Esophagus muscularis mucosa (tissue), 4 donors: ENCODE results near the gene SLC35F3. TPM values are rescaled to one million over a fixed set of nuclear protein-coding genes. Genes with fewer than 3 reads are reported as not detected.

Source experiments
- DNase-seq: peaks from one replicate; pipeline ENCODE4 v3.0.0-alpha.2; 2017; ENCODE audit errors: extremely low spot score
- H3K27ac ChIP-seq, 4 donors: fragments of 200-600 bp; sonication (generic); replicated peaks in 1 of 4; 1 replicate in 3 of 4; 2 replicates in 1 of 4; pipeline ENCODE4 v1.5.1; 2016 to 2019; ENCODE audit warnings: mild to moderate bottlenecking in 1 of 4
- H3K27me3 ChIP-seq, 4 donors: fragments of 200-600 bp; sonication (generic); one replicate each; pipeline versions ENCODE4 v1.5.1 to v1.6.0; 2016 to 2019
- H3K36me3 ChIP-seq, 4 donors: fragments of 200-600 bp; sonication (generic); one replicate each; pipeline ENCODE4 v1.5.1; 2016 to 2019
- H3K4me1 ChIP-seq, 4 donors: fragments of 200-600 bp; sonication (generic); one replicate each; pipeline ENCODE4 v1.5.1; 2016 to 2019
- H3K4me3 ChIP-seq, 4 donors: fragments of 200-600 bp; sonication (generic); 1 replicate in 2 of 4; 2 replicates in 2 of 4; pipeline ENCODE4 v1.5.1; 2016 to 2019; ENCODE audit warnings: mild to moderate bottlenecking in 4 of 4, moderate library complexity in 1 of 4
- H3K9me3 ChIP-seq, 4 donors: fragments of 200-600 bp; sonication (generic); 1 replicate in 3 of 4; 2 replicates in 1 of 4; pipeline ENCODE4 v1.5.1; 2016 to 2019
- CTCF ChIP-seq, 3 experiments: fragments of 200-600 bp in 2 of 3; fragments of 450-650 bp in 1 of 3; sonication (generic) in 2 of 3; IDR thresholded peaks; one replicate each; pipeline ENCODE4 v1.5.1; 2017 to 2019; ENCODE audit warnings: antibody characterized with exemption in 3 of 3, mild to moderate bottlenecking in 2 of 3, moderate library complexity in 1 of 3
- EP300 ChIP-seq: sonication (generic); formaldehyde crosslinking; IDR thresholded peaks from one replicate; pipeline ENCODE4 v1.6.1; 2017; ENCODE audit warnings: antibody characterized with exemption
- POLR2A ChIP-seq: fragments of 450-650 bp; IDR thresholded peaks from one replicate; pipeline ENCODE4 v1.6.1; 2017; ENCODE audit warnings: antibody characterized with exemption, moderate library complexity, mild to moderate bottlenecking, low read depth
- POLR2AphosphoS5 ChIP-seq, 2 donors: sonication (generic); formaldehyde crosslinking; IDR thresholded peaks; one replicate each; pipeline ENCODE4 v1.6.1; 2017; ENCODE audit warnings: antibody characterized with exemption in 2 of 2
- WGBS: methylation state at CpG from one replicate; pipeline ENCODE4 v1.1.5; 2018; 5-methylcytosine and 5-hydroxymethylcytosine counted together
- intact Hi-C: fragments of 100-400 bp; cut with DNase I; formaldehyde crosslinking; loops from one replicate; pipeline ENCODE4 v1.15.1; 2023
- total RNA-seq, 4 donors: library from RNA; depleted of rRNA; stranded (reverse); fragments of >200 nt; gene quantifications; one replicate each; pipeline versions ENCODE4 v1.1.0 to v1.2.1, GENCODE V29; 2016

The SLC35F3 gene
- total RNA-seq, 4 donors from 2014 or later, result 0.34 TPM; not detected in 3

DNA sequence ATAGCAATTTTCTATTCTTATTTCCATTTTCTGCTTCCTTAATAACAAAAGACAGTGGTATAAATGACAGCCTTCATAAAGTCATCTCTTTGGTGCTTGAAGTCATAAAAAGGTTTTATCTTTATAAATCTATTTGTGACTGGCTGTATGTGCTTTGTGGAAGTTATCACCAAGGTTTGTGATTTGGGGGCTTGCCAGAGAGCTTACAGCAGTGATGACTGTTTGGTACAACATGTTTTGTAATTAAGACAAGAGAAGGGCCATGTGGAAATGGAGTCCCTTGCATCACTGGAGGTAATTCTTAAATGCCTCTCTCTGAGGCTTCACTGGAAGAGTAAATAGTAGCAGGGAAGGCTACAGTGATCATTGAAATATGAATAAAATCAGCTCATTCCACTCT lies 2.7 kb downstream of the SLC35F3 start:
- Histone ChIP-seq H3K27ac (no peak overlapping the region), H3K9me3 (peaks cover 0 to 2% (median 0%) of the 10 kb centered on the region in 4 donors), H3K36me3 (no peaks in the 10 kb centered on the region), H3K4me1 (peaks cover 0 to 11% (median 5%) of the 10 kb centered on the region in 4 donors), H3K27me3 (peaks cover 0 to 51% (median 13%) of the 10 kb centered on the region in 4 donors), H3K4me3 (no peak overlapping the region)
- intact Hi-C loops, result no loop called here
- no peak for DNase-seq
- no peak for TF ChIP-seq POLR2AphosphoS5 (IDR thresholded peaks at IDR 0.05)
- TF ChIP-seq CTCF (IDR thresholded peaks at IDR 0.05), result no peak
- TF ChIP-seq EP300, result no peak
- no peak for TF ChIP-seq POLR2A

- intact Hi-C loops, result no loop called here
- TF ChIP-seq CTCF (IDR thresholded peaks at IDR 0.05), result no peak
- TF ChIP-seq POLR2A, result no peak
- TF ChIP-seq EP300, result no peak
- peaks cover 0 to 11% (median 5%) of the 10 kb centered on the region in 4 donors for H3K4me1 ChIP-seq
- H3K4me3 ChIP-seq, result no peak overlapping the region
- DNase-seq, result no peak
- H3K9me3 ChIP-seq, result peaks cover 0 to 2% (median 0%) of the 10 kb centered on the region in 4 donors
- H3K36me3 ChIP-seq, result no peaks in the 10 kb centered on the region
- no peak overlapping the region for H3K27ac ChIP-seq
- peaks cover 0 to 51% (median 13%) of the 10 kb centered on the region in 4 donors for H3K27me3 ChIP-seq
Measured at GRCh38 chr1:233908092-233908491, 3.6 kb downstream of the SLC35F3 start.

DNA sequence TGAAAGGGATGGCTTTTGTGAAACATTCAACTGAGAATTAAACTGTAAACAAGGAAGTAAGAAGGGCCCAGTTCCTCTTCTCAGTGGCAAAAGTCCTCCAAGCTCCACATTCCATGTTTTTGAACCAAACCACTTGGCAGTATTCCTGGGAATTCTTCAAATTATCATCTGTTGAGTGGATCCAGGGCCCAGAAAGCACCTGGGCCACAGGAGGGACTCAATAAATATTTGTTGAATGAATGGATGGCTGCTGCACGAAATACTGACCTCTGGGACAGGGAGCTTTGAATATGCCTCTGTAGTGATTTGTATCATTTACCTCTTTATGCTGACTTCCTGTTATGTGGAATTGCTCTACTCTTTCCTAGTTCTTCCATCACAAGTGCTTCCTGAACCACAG lies 4.7 kb downstream of the SLC35F3 start:
- Histone ChIP-seq H3K27me3 (peaks cover 0 to 46% (median 13%) of the 10 kb centered on the region in 4 donors), H3K4me1 (peaks cover 0 to 11% (median 5%) of the 10 kb centered on the region in 4 donors), H3K27ac (no peak overlapping the region), H3K9me3 (peaks cover 0 to 2% (median 0%) of the 10 kb centered on the region in 4 donors), H3K4me3 (no peak overlapping the region), H3K36me3 (no peaks in the 10 kb centered on the region)
- 54% methylated on average over 1 of the region's 1 CpG for WGBS
- DNase-seq, result no peak
- intact Hi-C loops, result no loop called here
- TF ChIP-seq CTCF (IDR thresholded peaks at IDR 0.05) (no peak), POLR2A (no peak), EP300 (no peak), POLR2AphosphoS5 (IDR thresholded peaks at IDR 0.05) (no peak)

- 86% methylated on average over 8 of the region's 8 CpGs for WGBS
Measured at GRCh38 chr1:233912447-233912846, 8.0 kb downstream of the SLC35F3 start.

More at GRCh38 chr1:233912447-233912846, 8.0 kb downstream of the SLC35F3 start:
- TF ChIP-seq POLR2AphosphoS5 (IDR thresholded peaks at IDR 0.05) (no peak), EP300 (no peak), POLR2A (no peak), CTCF (IDR thresholded peaks at IDR 0.05) (no peak)
- Histone ChIP-seq H3K4me3 (no peak overlapping the region), H3K27me3 (peaks cover 0 to 17% (median 0%) of the 10 kb centered on the region in 4 donors), H3K36me3 (no peaks in the 10 kb centered on the region), H3K9me3 (no peaks in the 10 kb centered on the region), H3K27ac (no peak overlapping the region), H3K4me1 (no peaks in the 10 kb centered on the region)
- intact Hi-C loops, result no loop called here
- no peak for DNase-seq
